GM12878 (cell line): Measurements from ENCODE around the gene BRF1. TPM values are rescaled to one million over a fixed set of nuclear protein-coding genes. Genes with fewer than 3 reads are reported as not detected.

Source experiments
- ATAC-seq: fragments of 200-7000 bp; cut with Tn5 transposase; 3 replicates; pipeline ENCODE4 v1.9.1; 2020; ENCODE audit warnings: mild to moderate bottlenecking, moderate library complexity
- BruUV-seq: library from RNA; stranded (reverse); fragments of 400-500 nt; replicated peaks from 2 replicates; lab custom pipeline; 2021; lab: Mats Ljungman, UMichigan
- CTCF ChIA-PET: fragments of 300-600 bp; sonication (Branson Sonifier 250); formaldehyde crosslinking; extraction: SDS; loops from one replicate; lab custom pipeline; 2021; ENCODE audit warnings: inconsistent platforms; lab: Yijun Ruan, JAX
- POLR2A ChIA-PET: fragments of 350-600 bp; formaldehyde crosslinking; extraction: SDS; loops from one replicate; lab custom pipeline; 2021; ENCODE audit warnings: inconsistent platforms; lab: Charles Lee
- RAD21 ChIA-PET: fragments of 300-600 bp; sonication (Branson Sonifier 250); formaldehyde crosslinking; loops from one replicate; lab custom pipeline; 2023; ENCODE audit warnings: antibody characterized with exemption; ENCODE audit not compliant: unreplicated experiment; lab: Charles Lee
- SMC1A ChIA-PET: fragments of 300-600 bp; sonication (Branson Sonifier 250); formaldehyde crosslinking; loops from one replicate; lab custom pipeline; 2023; ENCODE audit not compliant: unreplicated experiment, uncharacterized antibody; lab: Charles Lee
- DNase-seq: peaks from one replicate; pipeline ENCODE4 v3.0.0-alpha.2; 2011; ENCODE audit warnings: low read depth, low spot score
- FAIRE-seq: peaks from 3 replicates; lab custom pipeline; 2011; peaks lifted over from hg19 to GRCh38; lab: Jason Lieb, UNC
- H2AFZ ChIP-seq: 2 replicates; pipeline ENCODE4 v1.6.0; 2011; ENCODE audit warnings: low read depth, low read length, control low read depth; ENCODE audit not compliant: control insufficient read depth
- H3K27ac ChIP-seq: 2 replicates; pipeline ENCODE4 v1.5.1; 2011; ENCODE audit warnings: control low read depth; ENCODE audit not compliant: control insufficient read depth, insufficient read depth
- H3K27me3 ChIP-seq, 2 experiments: replicated peaks in 1 of 2; 2 replicates each; pipeline versions ENCODE4 v1.6.0 to v1.6.1; 2011; ENCODE audit warnings: low read length in 1 of 2; ENCODE audit not compliant: control insufficient read depth in 2 of 2, insufficient read depth in 2 of 2
- H3K36me3 ChIP-seq, 2 experiments: 2 replicates each; pipeline ENCODE4 v1.5.1; 2011; ENCODE audit warnings: low read length in 1 of 2; ENCODE audit not compliant: control insufficient read depth in 2 of 2, insufficient read depth in 2 of 2
- H3K4me1 ChIP-seq: 2 replicates; pipeline ENCODE4 v1.6.1; 2011; ENCODE audit warnings: mild to moderate bottlenecking, low read length, moderate library complexity, mixed read lengths; ENCODE audit not compliant: control insufficient read depth, insufficient read depth
- H3K4me2 ChIP-seq: 2 replicates; pipeline ENCODE4 v1.6.0; 2011; ENCODE audit warnings: control low read depth; ENCODE audit not compliant: control insufficient read depth, insufficient read depth
- H3K4me3 ChIP-seq: fragments of 200-600 bp; sonication (generic); 2 replicates; pipeline ENCODE4 v1.5.1; 2016
- H3K79me2 ChIP-seq: 2 replicates; pipeline ENCODE4 v1.6.0; 2011; ENCODE audit warnings: low read length; ENCODE audit not compliant: control insufficient read depth, insufficient read depth
- H3K9ac ChIP-seq: 2 replicates; pipeline ENCODE4 v1.8.0; 2011; ENCODE audit warnings: low read length, control low read depth, mixed read lengths; ENCODE audit not compliant: control insufficient read depth, insufficient read depth
- H3K9me3 ChIP-seq: replicated peaks from 3 replicates; pipeline ENCODE4 v1.5.1; 2011; ENCODE audit warnings: mild to moderate bottlenecking, low read length; ENCODE audit not compliant: control insufficient read depth, insufficient read depth
- H4K20me1 ChIP-seq: 2 replicates; pipeline ENCODE4 v1.6.0; 2011; ENCODE audit not compliant: control insufficient read depth, insufficient read depth
- BMI1 ChIP-seq: fragments of 450-650 bp; IDR thresholded peaks from 2 replicates; pipeline ENCODE4 v1.6.1; 2016; ENCODE audit warnings: mild to moderate bottlenecking, moderate library complexity, borderline replicate concordance
- NR2F1 ChIP-seq: fragments of 450-650 bp; conservative IDR thresholded peaks from 2 replicates; pipeline ENCODE4 v1.6.1; 2017; ENCODE audit warnings: mild to moderate bottlenecking
- NRF1 ChIP-seq: conservative IDR thresholded peaks from 2 replicates; pipeline ENCODE4 v1.6.1; 2011; ENCODE audit warnings: mild to moderate bottlenecking, low read depth, low read length, improper control_type of control experiment
- PAX8 ChIP-seq: fragments of 450-650 bp; IDR thresholded peaks from 2 replicates; pipeline ENCODE4 v1.6.1; 2017; ENCODE audit warnings: mild to moderate bottlenecking, moderate library complexity
- RCOR1 ChIP-seq: conservative IDR thresholded peaks from 2 replicates; pipeline ENCODE4 v1.6.1; 2012; ENCODE audit warnings: low read depth, low read length, improper control_type of control experiment
- SP1 ChIP-seq: IDR thresholded peaks from one replicate; pipeline ENCODE4 v1.6.1; 2011; ENCODE audit warnings: low read depth, low read length
- SRF ChIP-seq, 2 experiments: IDR thresholded peaks; 2 replicates each; pipeline ENCODE4 v1.6.1; 2011; ENCODE audit warnings: low read depth in 2 of 2, low read length in 2 of 2, mild to moderate bottlenecking in 1 of 2, moderate library complexity in 1 of 2
- WGBS: methylation state at CpG from one replicate; pipeline ENCODE4 v1.1.6; 2016; ENCODE audit warnings: low lambda C conversion rate; ENCODE audit not compliant: insufficient replicate concordance, insufficient coverage; ENCODE audit errors: missing lambda C conversion rate; 5-methylcytosine and 5-hydroxymethylcytosine counted together
- in situ Hi-C: fragments of 300-500 bp; cut with MboI; formaldehyde crosslinking; loops from 9 replicates; pipeline ENCODE4 v1.14.3; 2018; ENCODE audit warnings: mixed read lengths
- intact Hi-C: fragments of 100-400 bp; cut with micrococcal nuclease; formaldehyde crosslinking; loops from one replicate; pipeline ENCODE4 v1.14.2; 2022; ENCODE audit not compliant: unreplicated experiment
- polyA plus RNA-seq, 11 experiments: library from polyadenylated mRNA; depleted of rRNA in 4 of 11; unstranded in 6 of 11; stranded (reverse) in 5 of 11; fragments of >200 nt; fragmentation: Nextera tagmentation in 4 of 11; fragmentation: Illumina TruSeq in 1 of 11; extraction: Ambion mirVana in 4 of 11; extraction: Trizol in 1 of 11; gene quantifications; 1 replicate in 1 of 11; 2 replicates in 10 of 11; pipeline versions ENCODE4 v1.2.1 to v1.2.3, GENCODE V29; 2011 to 2016; ENCODE audit warnings: inconsistent platforms in 2 of 11, missing spikeins in 2 of 11, low read depth in 1 of 11
- total RNA-seq, 4 experiments: library from RNA; depleted of rRNA in 3 of 4; stranded (reverse); fragments of >200 nt in 3 of 4; fragmentation: Illumina TruSeq in 1 of 4; extraction: Trizol in 1 of 4; gene quantifications; 2 replicates each; pipeline versions ENCODE4 v1.2.1 to v1.2.3, GENCODE V29; 2013 to 2021
- TF ChIP-seq, protein P1 (sequence below): IDR thresholded peaks from 2 replicates; pipeline ENCODE4 v1.6.1; 2011; ENCODE audit warnings: borderline replicate concordance, low read depth, mild to moderate bottlenecking, moderate library complexity, low read length; ENCODE audit not compliant: insufficient read depth, poor library complexity, severe bottlenecking
- TF ChIP-seq, protein P2 (sequence below), 3 experiments: IDR thresholded peaks in 2 of 3; conservative IDR thresholded peaks in 1 of 3; 2 replicates each; pipeline ENCODE4 v1.5.1; 2011; ENCODE audit warnings: low read depth in 3 of 3, low read length in 3 of 3, mild to moderate bottlenecking in 3 of 3, control low read depth in 2 of 3, moderate library complexity in 2 of 3, inconsistent platforms in 1 of 3, mixed read lengths in 1 of 3; ENCODE audit not compliant: control insufficient read depth in 2 of 3, insufficient read depth in 1 of 3; ENCODE audit errors: extremely low read depth in 1 of 3
- TF ChIP-seq, protein P3 (sequence below): fragments of 450-650 bp; IDR thresholded peaks from 2 replicates; pipeline ENCODE4 v1.6.1; 2017; ENCODE audit warnings: low read depth, mild to moderate bottlenecking, moderate library complexity
- TF ChIP-seq, protein P4 (sequence below): IDR thresholded peaks from 2 replicates; pipeline ENCODE4 v1.6.1; 2012; ENCODE audit warnings: improper control_type of control experiment, low read depth, low read length; ENCODE audit not compliant: insufficient replicate concordance

Gene BRF1
- total and polyA plus RNA-seq, 10 of the 15 experiments (the other 5 are each of a cell fraction or from before 2014, with no cell fraction given): 0.21 to 33.5 (median 10.7) TPM

DNA sequence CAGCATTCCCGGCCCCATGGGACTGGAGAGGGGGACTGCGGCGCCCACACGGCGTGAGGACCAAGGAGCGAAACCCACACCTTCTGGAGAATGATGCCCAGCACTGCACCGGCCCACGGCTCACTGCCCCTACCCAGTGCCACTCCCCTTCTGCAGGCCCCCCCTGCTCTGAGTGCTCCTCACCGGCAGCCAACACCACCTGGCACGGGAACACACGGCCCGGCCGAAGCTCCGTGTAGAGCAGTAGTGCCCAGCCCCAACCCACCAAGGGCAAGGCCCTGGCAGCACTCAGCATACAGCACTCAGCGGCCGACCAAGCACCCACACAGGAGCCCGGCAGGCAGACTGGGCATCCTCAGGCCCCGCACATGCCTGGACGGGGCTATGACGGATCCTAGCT, 39.0 kb downstream of the BRF1 start:
- H4K20me1 ChIP-seq: no peaks in the 10 kb centered on the region
- no peak overlapping the region for H3K9ac ChIP-seq
- H3K36me3 ChIP-seq: peaks cover 0 to 8% of the 10 kb centered on the region in 2 experiments; a peak in 2 of 4 replicates
- H3K4me2 ChIP-seq: no peak overlapping the region
- ATAC-seq (no peak), DNase-seq (no peak), FAIRE-seq (no peak)
- no peaks in the 10 kb centered on the region for H3K4me1 ChIP-seq
- no peaks in the 10 kb centered on the region for H3K27me3 ChIP-seq
- H3K27ac ChIP-seq: no peak overlapping the region
- no peaks in the 10 kb centered on the region for H3K9me3 ChIP-seq
- no peak overlapping the region for H2AFZ ChIP-seq
- ChIA-PET SMC1A (no interaction called here), POLR2A (no interaction called here), CTCF (no interaction called here), RAD21 (no interaction called here)
- no TSS peak for BruUV-seq
- WGBS: 92% methylated on average over 20 of the region's 20 CpGs
- in situ Hi-C loops: no loop called here
- H3K79me2 ChIP-seq: no peaks in the 10 kb centered on the region
- intact Hi-C loops: no loop called here
- H3K4me3 ChIP-seq: no peak overlapping the region
- no peak for TF ChIP-seq BMI1
- no peak for TF ChIP-seq SRF (IDR thresholded peaks at IDR 0.05; ENCODE audit: low read depth in 2 of 2, low read length in 2 of 2)
- no peak for TF ChIP-seq NRF1
- TF ChIP-seq, protein P1, sequence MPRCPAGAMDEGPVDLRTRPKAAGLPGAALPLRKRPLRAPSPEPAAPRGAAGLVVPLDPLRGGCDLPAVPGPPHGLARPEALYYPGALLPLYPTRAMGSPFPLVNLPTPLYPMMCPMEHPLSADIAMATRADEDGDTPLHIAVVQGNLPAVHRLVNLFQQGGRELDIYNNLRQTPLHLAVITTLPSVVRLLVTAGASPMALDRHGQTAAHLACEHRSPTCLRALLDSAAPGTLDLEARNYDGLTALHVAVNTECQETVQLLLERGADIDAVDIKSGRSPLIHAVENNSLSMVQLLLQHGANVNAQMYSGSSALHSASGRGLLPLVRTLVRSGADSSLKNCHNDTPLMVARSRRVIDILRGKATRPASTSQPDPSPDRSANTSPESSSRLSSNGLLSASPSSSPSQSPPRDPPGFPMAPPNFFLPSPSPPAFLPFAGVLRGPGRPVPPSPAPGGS: no peak
- no peak for TF ChIP-seq SP1
- no peak for TF ChIP-seq RCOR1
- TF ChIP-seq NR2F1: no peak
- TF ChIP-seq, protein P2, sequence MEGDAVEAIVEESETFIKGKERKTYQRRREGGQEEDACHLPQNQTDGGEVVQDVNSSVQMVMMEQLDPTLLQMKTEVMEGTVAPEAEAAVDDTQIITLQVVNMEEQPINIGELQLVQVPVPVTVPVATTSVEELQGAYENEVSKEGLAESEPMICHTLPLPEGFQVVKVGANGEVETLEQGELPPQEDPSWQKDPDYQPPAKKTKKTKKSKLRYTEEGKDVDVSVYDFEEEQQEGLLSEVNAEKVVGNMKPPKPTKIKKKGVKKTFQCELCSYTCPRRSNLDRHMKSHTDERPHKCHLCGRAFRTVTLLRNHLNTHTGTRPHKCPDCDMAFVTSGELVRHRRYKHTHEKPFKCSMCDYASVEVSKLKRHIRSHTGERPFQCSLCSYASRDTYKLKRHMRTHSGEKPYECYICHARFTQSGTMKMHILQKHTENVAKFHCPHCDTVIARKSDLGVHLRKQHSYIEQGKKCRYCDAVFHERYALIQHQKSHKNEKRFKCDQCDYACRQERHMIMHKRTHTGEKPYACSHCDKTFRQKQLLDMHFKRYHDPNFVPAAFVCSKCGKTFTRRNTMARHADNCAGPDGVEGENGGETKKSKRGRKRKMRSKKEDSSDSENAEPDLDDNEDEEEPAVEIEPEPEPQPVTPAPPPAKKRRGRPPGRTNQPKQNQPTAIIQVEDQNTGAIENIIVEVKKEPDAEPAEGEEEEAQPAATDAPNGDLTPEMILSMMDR (IDR thresholded peaks at IDR 0.05 in 2 of 3, conservative IDR thresholded peaks at IDR 0.05 in 1 of 3; ENCODE audit: control insufficient read depth in 2 of 3, extremely low read depth in 1 of 3, insufficient read depth in 1 of 3, low read depth in 3 of 3, low read length in 3 of 3): no peak
- TF ChIP-seq PAX8: no peak
- TF ChIP-seq, protein P3, sequence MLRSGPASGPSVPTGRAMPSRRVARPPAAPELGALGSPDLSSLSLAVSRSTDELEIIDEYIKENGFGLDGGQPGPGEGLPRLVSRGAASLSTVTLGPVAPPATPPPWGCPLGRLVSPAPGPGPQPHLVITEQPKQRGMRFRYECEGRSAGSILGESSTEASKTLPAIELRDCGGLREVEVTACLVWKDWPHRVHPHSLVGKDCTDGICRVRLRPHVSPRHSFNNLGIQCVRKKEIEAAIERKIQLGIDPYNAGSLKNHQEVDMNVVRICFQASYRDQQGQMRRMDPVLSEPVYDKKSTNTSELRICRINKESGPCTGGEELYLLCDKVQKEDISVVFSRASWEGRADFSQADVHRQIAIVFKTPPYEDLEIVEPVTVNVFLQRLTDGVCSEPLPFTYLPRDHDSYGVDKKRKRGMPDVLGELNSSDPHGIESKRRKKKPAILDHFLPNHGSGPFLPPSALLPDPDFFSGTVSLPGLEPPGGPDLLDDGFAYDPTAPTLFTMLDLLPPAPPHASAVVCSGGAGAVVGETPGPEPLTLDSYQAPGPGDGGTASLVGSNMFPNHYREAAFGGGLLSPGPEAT: no peak
- TF ChIP-seq, protein P4, sequence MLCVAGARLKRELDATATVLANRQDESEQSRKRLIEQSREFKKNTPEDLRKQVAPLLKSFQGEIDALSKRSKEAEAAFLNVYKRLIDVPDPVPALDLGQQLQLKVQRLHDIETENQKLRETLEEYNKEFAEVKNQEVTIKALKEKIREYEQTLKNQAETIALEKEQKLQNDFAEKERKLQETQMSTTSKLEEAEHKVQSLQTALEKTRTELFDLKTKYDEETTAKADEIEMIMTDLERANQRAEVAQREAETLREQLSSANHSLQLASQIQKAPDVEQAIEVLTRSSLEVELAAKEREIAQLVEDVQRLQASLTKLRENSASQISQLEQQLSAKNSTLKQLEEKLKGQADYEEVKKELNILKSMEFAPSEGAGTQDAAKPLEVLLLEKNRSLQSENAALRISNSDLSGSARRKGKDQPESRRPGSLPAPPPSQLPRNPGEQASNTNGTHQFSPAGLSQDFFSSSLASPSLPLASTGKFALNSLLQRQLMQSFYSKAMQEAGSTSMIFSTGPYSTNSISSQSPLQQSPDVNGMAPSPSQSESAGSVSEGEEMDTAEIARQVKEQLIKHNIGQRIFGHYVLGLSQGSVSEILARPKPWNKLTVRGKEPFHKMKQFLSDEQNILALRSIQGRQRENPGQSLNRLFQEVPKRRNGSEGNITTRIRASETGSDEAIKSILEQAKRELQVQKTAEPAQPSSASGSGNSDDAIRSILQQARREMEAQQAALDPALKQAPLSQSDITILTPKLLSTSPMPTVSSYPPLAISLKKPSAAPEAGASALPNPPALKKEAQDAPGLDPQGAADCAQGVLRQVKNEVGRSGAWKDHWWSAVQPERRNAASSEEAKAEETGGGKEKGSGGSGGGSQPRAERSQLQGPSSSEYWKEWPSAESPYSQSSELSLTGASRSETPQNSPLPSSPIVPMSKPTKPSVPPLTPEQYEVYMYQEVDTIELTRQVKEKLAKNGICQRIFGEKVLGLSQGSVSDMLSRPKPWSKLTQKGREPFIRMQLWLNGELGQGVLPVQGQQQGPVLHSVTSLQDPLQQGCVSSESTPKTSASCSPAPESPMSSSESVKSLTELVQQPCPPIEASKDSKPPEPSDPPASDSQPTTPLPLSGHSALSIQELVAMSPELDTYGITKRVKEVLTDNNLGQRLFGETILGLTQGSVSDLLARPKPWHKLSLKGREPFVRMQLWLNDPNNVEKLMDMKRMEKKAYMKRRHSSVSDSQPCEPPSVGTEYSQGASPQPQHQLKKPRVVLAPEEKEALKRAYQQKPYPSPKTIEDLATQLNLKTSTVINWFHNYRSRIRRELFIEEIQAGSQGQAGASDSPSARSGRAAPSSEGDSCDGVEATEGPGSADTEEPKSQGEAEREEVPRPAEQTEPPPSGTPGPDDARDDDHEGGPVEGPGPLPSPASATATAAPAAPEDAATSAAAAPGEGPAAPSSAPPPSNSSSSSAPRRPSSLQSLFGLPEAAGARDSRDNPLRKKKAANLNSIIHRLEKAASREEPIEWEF: no peak
